A549 (cell line): Measurements from ENCODE around the gene PODN. TPM values are rescaled to one million over a fixed set of nuclear protein-coding genes. Genes with fewer than 3 reads are reported as not detected.

ENCODE experiments used
- ATAC-seq, 2 experiments: fragments of 200-7000 bp in 1 of 2; fragments of >200 bp in 1 of 2; cut with Nextera tagmentation in 1 of 2; cut with Tn5 transposase in 1 of 2; 3 replicates each; pipeline versions ENCODE4 v1.8.0 to v1.9.1; 2018 to 2020; ENCODE audit warnings: mild to moderate bottlenecking in 1 of 2, moderate library complexity in 1 of 2
- CTCF ChIA-PET: fragments of 300-600 bp; sonication (Branson Sonifier 250); formaldehyde crosslinking; extraction: SDS; loops from one replicate; lab custom pipeline; 2021; ENCODE audit warnings: antibody characterized with exemption, inconsistent platforms; lab: Yijun Ruan, JAX
- POLR2A ChIA-PET: fragments of 350-600 bp; formaldehyde crosslinking; extraction: SDS; loops from one replicate; lab custom pipeline; 2021; ENCODE audit warnings: antibody characterized with exemption, inconsistent platforms; lab: Yijun Ruan, JAX
- DNase-seq, 2 experiments: peaks; one replicate each; pipeline versions ENCODE4 v3.0.0 to v3.0.0-alpha.2; 2011 to 2016; ENCODE audit warnings: low read depth in 1 of 2, low spot score in 1 of 2
- FAIRE-seq: peaks from 2 replicates; lab custom pipeline; 2011; peaks lifted over from hg19 to GRCh38; lab: Jason Lieb, UNC
- H3K27ac ChIP-seq, 2 experiments: fragments of >200 bp; sonication (Bioruptor Twin); formaldehyde crosslinking; 3 replicates each; pipeline ENCODE4 v1.5.1; 2016 to 2017
- H3K4me1 ChIP-seq: fragments of >200 bp; sonication (Bioruptor Twin); formaldehyde crosslinking; 3 replicates; pipeline ENCODE4 v1.6.1; 2016
- H3K4me2 ChIP-seq: fragments of >200 bp; sonication (Bioruptor Twin); formaldehyde crosslinking; 3 replicates; pipeline ENCODE4 v1.6.1; 2016
- H3K4me3 ChIP-seq: fragments of >200 bp; sonication (Bioruptor Twin); formaldehyde crosslinking; 3 replicates; pipeline ENCODE4 v1.5.1; 2016
- H3K9me3 ChIP-seq: fragments of >200 bp; sonication (Bioruptor Twin); formaldehyde crosslinking; 3 replicates; pipeline ENCODE4 v1.6.1; 2016
- ESRRA ChIP-seq: fragments of 150-350 bp; IDR thresholded peaks from 2 replicates; pipeline ENCODE4 v1.6.1; 2014; ENCODE audit warnings: mild to moderate bottlenecking, low read length, borderline replicate concordance
- FOSL2 ChIP-seq, 2 experiments: fragments of 450-650 bp in 1 of 2; fragments of >200 bp in 1 of 2; sonication (Bioruptor Twin) in 1 of 2; formaldehyde crosslinking; IDR thresholded peaks; 2 replicates each; pipeline versions ENCODE4 v1.5.0 to v1.6.1; 2016 to 2020; ENCODE audit warnings: mild to moderate bottlenecking in 1 of 2, moderate library complexity in 1 of 2
- HES2 ChIP-seq: fragments of >200 bp; sonication (Bioruptor Twin); formaldehyde crosslinking; IDR thresholded peaks from 2 replicates; pipeline ENCODE4 v1.6.1; 2016
- HMGXB4 ChIP-seq: fragments of 250-450 bp; sonication (Bioruptor Pico); IDR thresholded peaks from 2 replicates; pipeline ENCODE4 v1.5.0; 2021; ENCODE audit warnings: mild to moderate bottlenecking, moderate library complexity, borderline replicate concordance
- HOXA7 ChIP-seq: fragments of 250-450 bp; sonication (Bioruptor Pico); IDR thresholded peaks from 2 replicates; pipeline ENCODE4 v1.5.0; 2020; ENCODE audit warnings: mild to moderate bottlenecking, moderate library complexity
- HOXB5 ChIP-seq: fragments of 250-450 bp; sonication (Bioruptor Pico); IDR thresholded peaks from 2 replicates; pipeline ENCODE4 v1.5.0; 2020; ENCODE audit warnings: mild to moderate bottlenecking, moderate library complexity
- KDM1A ChIP-seq: fragments of 200-600 bp; sonication (generic); IDR thresholded peaks from 2 replicates; pipeline ENCODE4 v1.6.1; 2016; ENCODE audit warnings: low read depth, mild to moderate bottlenecking
- MAZ ChIP-seq: fragments of 150-350 bp; IDR thresholded peaks from 2 replicates; pipeline ENCODE4 v1.6.1; 2014; ENCODE audit warnings: antibody characterized with exemption, low read depth, low read length, borderline replicate concordance
- NFE2L2 ChIP-seq: fragments of 150-350 bp; conservative IDR thresholded peaks from 2 replicates; pipeline ENCODE4 v1.6.1; 2014; ENCODE audit warnings: low read length
- NR3C1 ChIP-seq: fragments of >200 bp; sonication (Bioruptor Twin); formaldehyde crosslinking; IDR thresholded peaks from 3 replicates; pipeline ENCODE4 v1.6.1; 2017
- POLR2A ChIP-seq: IDR thresholded peaks from 2 replicates; pipeline ENCODE4 v1.6.1; 2012; ENCODE audit warnings: mild to moderate bottlenecking, low read length
- POLR2AphosphoS2 ChIP-seq: conservative IDR thresholded peaks from 2 replicates; pipeline ENCODE4 v1.6.1; 2012; ENCODE audit warnings: low read length, improper control_type of control experiment, inconsistent platforms
- RAD21 ChIP-seq, 2 experiments: fragments of >200 bp in 1 of 2; sonication (Bioruptor Twin) in 1 of 2; formaldehyde crosslinking in 1 of 2; IDR thresholded peaks in 1 of 2; conservative IDR thresholded peaks in 1 of 2; 2 replicates in 1 of 2; 3 replicates in 1 of 2; pipeline ENCODE4 v1.6.1; 2012 to 2018; ENCODE audit warnings: inconsistent platforms in 1 of 2
- RARB ChIP-seq: fragments of 250-450 bp; sonication (Bioruptor Pico); IDR thresholded peaks from 2 replicates; pipeline ENCODE4 v1.8.0; 2021; ENCODE audit warnings: mild to moderate bottlenecking, moderate library complexity
- RCOR1 ChIP-seq: fragments of 150-350 bp; IDR thresholded peaks from 2 replicates; pipeline ENCODE4 v1.6.1; 2014; ENCODE audit warnings: antibody characterized with exemption, low read length, low read depth
- RNF2 ChIP-seq: fragments of 200-600 bp; sonication (generic); IDR thresholded peaks from 2 replicates; pipeline ENCODE4 v1.6.1; 2016; ENCODE audit warnings: low read depth, mild to moderate bottlenecking, antibody characterized with exemption, moderate library complexity, borderline replicate concordance
- TP53 ChIP-seq: fragments of 250-450 bp; sonication (Bioruptor Pico); IDR thresholded peaks from 2 replicates; pipeline ENCODE4 v1.5.0; 2021; ENCODE audit warnings: mild to moderate bottlenecking, moderate library complexity
- ZFP36 ChIP-seq: fragments of 450-650 bp; IDR thresholded peaks from 2 replicates; pipeline ENCODE4 v1.6.1; 2014; ENCODE audit warnings: borderline replicate concordance; ENCODE audit not compliant: partially characterized antibody
- ZNF302 ChIP-seq: fragments of 250-450 bp; sonication (Bioruptor Pico); IDR thresholded peaks from 2 replicates; pipeline ENCODE4 v1.9.0; 2021; ENCODE audit warnings: inconsistent platforms, mild to moderate bottlenecking, moderate library complexity
- ZSCAN20 ChIP-seq: fragments of 250-450 bp; sonication (Bioruptor Pico); IDR thresholded peaks from 2 replicates; pipeline ENCODE4 v1.8.0; 2022; ENCODE audit warnings: mild to moderate bottlenecking, moderate library complexity
- WGBS: methylation state at CpG from one replicate; pipeline ENCODE4 v1.1.6; 2017; ENCODE audit errors: missing lambda C conversion rate; 5-methylcytosine and 5-hydroxymethylcytosine counted together
- polyA plus RNA-seq, 4 experiments: library from polyadenylated mRNA; depleted of rRNA in 3 of 4; stranded (reverse); fragments of >200 nt; fragmentation: RNase III in 1 of 4; extraction: RNeasy Plus Mini Kit Qiagen cat#74134 plus additional on column Dnase treatment in 1 of 4; gene quantifications; 2 replicates in 3 of 4; 3 replicates in 1 of 4; pipeline ENCODE4 v1.2.3, GENCODE V29; 2011 to 2017
- TF ChIP-seq, protein P1 (sequence below): fragments of >200 bp; sonication (Bioruptor Twin); formaldehyde crosslinking; IDR thresholded peaks from 3 replicates; pipeline ENCODE4 v1.6.1; 2016
- TF ChIP-seq, protein P2 (sequence below): fragments of 150-350 bp; IDR thresholded peaks from 2 replicates; pipeline ENCODE4 v1.6.1; 2014; ENCODE audit warnings: low read depth, mild to moderate bottlenecking, low read length

PODN gene
- polyA plus RNA-seq, 2 of the 4 experiments (the other 2 are of a cell fraction): 0.05 TPM; not detected in 1

GRCh38 chr1:53065391-53065790 lies 3.4 kb downstream of the PODN start:
- WGBS: 89% methylated on average over 7 of the region's 7 CpGs
- TF ChIP-seq HOXA7 (CRISPR knock-in tag) (no peak), RNF2 (no peak), POLR2AphosphoS2 (no peak), NR3C1 (no peak), HES2 (no peak), RARB (CRISPR knock-in tag) (no peak), NFE2L2 (no peak), POLR2A (no peak), ZNF302 (CRISPR knock-in tag) (no peak), RAD21 (conservative IDR thresholded peaks at IDR 0.05 in 1 of 2, IDR thresholded peaks at IDR 0.05 in 1 of 2) (no peak), FOSL2 (IDR thresholded peaks at IDR 0.05) (no peak), FOSL2 (CRISPR knock-in tag; IDR thresholded peaks at IDR 0.05) (no peak), HMGXB4 (no peak), RCOR1 (no peak)
- TF ChIP-seq, protein P1, sequence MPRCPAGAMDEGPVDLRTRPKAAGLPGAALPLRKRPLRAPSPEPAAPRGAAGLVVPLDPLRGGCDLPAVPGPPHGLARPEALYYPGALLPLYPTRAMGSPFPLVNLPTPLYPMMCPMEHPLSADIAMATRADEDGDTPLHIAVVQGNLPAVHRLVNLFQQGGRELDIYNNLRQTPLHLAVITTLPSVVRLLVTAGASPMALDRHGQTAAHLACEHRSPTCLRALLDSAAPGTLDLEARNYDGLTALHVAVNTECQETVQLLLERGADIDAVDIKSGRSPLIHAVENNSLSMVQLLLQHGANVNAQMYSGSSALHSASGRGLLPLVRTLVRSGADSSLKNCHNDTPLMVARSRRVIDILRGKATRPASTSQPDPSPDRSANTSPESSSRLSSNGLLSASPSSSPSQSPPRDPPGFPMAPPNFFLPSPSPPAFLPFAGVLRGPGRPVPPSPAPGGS: no peak
- CTCF ChIA-PET: interaction anchor here (1.1 to 1.8 kb wide), 2 partner anchors 10 to 115 kb away, joined by 4 read pairs; no protein-coding TSS in a partner anchor
- POLR2A ChIA-PET: no interaction called here
- Histone ChIP-seq H3K27ac (no peak overlapping the region), H3K4me3 (no peak overlapping the region), H3K4me2 (no peak overlapping the region), H3K9me3 (no peaks in the 10 kb centered on the region), H3K4me1 (no peaks in the 10 kb centered on the region)
- DNase-seq (no peak), ATAC-seq (no peak), FAIRE-seq (no peak)

DNA sequence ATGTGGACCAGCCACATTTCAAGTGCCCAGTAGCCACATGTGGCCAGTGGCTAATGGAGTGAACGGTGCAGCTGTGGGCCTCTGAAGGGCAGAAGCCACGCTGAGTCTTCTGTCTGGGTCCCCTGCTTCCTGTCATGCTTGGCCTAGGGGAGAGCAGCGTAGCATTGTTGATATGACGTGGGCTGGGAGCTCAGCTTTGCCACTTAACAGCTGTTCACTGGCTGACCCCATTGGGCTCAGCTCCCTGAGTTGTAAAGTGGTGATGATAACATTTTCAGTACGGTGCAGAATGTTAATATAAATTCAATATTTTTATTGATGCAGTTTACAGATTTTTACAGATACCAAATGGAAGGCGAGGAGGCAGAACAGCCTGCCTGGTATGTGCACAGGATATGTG lies 4.5 kb downstream of the PODN start:
- ATAC-seq (no peak), FAIRE-seq (no peak), DNase-seq (no peak)
- TF ChIP-seq NR3C1 (no peak), POLR2AphosphoS2 (no peak), ESRRA (no peak), TP53 (CRISPR knock-in tag) (no peak), MAZ (no peak), KDM1A (no peak), ZSCAN20 (CRISPR knock-in tag) (no peak), ZFP36 (no peak), HOXB5 (no peak)
- TF ChIP-seq, protein P2, sequence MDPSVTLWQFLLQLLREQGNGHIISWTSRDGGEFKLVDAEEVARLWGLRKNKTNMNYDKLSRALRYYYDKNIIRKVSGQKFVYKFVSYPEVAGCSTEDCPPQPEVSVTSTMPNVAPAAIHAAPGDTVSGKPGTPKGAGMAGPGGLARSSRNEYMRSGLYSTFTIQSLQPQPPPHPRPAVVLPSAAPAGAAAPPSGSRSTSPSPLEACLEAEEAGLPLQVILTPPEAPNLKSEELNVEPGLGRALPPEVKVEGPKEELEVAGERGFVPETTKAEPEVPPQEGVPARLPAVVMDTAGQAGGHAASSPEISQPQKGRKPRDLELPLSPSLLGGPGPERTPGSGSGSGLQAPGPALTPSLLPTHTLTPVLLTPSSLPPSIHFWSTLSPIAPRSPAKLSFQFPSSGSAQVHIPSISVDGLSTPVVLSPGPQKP: no peak
- Histone ChIP-seq H3K4me1 (no peaks in the 10 kb centered on the region), H3K4me3 (no peak overlapping the region), H3K4me2 (no peak overlapping the region), H3K9me3 (no peaks in the 10 kb centered on the region), H3K27ac (no peak overlapping the region)
- WGBS: 83% methylated on average over 6 of the region's 6 CpGs
- CTCF ChIA-PET: interaction anchor here (1.1 to 1.8 kb wide), 2 partner anchors 11 to 19 kb away, joined by 4 read pairs; no protein-coding TSS in a partner anchor
- POLR2A ChIA-PET: no interaction called here
